GM04503 (cell line): ENCODE results near the gene SMPD3.
"Not testable (repeated sequence)": the region's sequence is repeated elsewhere in the genome, so short reads cannot be mapped to it uniquely, and the experiment has no call there.

Experiments
- DNase-seq: peaks from one replicate; pipeline ENCODE4 v3.0.0-alpha.2; 2012; ENCODE audit warnings: low read depth

The SMPD3 gene

DNA sequence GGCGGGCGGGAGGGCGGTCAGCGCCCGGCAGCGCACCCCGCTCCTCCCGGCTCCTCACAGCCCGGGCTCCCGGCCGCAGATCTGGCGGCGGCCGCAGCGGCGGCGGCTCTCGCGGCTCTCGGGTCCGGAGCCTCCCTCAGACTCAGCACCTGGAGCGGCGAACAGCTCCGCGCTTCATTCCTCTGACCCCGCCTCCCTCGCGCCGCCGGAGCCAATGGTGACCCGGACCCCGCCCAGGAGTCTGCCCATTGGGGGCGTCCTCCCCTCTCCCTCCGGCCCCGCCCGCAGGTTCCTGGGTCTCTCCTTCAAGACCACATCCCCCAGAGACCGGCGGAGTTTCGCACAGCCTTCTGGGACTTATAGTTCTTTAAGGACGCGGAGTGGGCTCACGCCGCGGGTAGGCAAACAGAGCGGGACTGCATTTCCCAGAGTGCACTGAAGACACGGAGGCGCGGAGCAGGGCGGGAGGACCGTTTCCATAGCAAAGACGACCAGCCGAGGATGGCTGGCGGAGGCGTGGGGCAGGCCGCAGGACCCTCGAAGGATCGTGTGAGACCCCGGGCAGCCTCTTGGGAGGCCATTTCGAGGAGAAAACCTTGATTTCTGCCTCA lies at the start of gene SMPD3:
TSS of gene SMPD3 (minus strand) at position 149 of the 611 bp plus-strand sequence. CDS start 76,327 bp downstream, outside the sequence.
- DNase-seq = peak; percentile 92

DNA sequence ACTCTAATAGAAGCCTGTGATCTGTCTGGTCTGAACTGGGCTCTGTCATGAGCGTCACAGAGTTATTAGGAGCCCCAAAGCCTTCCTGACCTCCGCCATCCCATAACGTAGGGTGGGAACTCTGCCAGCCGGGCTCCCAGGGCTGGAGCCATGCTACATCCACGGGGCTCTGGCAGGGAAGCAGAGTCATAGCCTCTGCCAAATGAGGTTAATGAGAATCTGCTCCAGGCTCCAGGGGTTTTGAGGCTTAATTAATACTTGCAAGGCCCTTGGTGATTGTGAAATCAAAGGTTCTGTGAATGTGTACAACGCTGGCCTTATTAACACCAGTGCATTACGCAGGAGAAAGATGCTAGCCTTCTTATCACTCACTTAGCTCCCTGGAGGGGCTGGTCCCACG lies 48.4 kb upstream of the SMPD3 start:
- DNase-seq = no peak

DNA sequence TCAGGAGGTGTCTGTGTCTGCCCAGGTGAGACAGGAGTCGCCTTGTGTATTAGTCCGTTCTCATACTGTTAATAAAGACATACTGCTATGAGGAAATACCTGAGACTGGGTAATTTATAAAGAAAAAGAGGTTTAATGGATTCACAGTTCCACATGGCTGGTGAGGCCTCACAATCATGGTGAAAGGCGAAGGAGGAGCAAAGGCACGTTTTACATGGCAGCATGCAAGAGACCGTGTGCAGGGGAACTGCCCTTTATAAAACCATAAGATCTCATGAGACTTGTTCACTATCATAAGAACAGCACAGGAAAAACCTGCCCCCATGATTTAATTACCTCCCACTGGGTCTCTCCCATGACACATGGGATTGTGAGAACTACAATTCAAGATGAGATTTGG lies 46.0 kb upstream of the SMPD3 start:
- not testable (repeated sequence) for DNase-seq

DNA sequence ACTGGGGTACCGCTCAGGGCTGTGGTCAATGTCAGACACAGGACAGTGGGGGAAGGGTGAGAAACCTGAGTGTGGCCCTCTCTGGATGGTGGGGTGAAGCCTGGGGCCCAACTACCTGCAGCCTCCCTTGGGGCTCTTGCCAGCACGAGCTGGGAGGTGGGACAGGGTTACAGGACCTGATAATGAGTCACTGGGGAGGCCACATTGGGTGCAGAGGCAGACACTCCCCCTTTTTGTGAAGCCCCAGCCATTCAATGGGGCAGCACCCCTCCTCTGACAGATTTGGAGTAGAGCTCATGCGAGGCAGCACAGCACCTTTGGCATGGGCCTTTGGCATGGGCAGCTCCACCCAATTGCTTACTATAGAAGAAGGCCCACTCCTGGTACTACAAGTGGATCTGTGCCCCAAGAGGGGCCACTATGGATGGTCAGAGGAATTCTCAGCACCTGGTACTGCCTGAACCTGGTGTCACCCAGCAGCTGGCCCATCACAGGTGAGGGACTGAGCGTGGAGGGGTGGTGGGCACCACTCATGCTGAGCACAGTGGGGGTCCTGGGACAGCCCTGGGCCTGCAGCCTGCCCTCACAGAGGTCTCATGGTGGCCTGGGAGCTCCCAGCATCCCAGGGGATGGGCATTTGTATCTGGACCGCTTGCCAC lies 45.2 kb upstream of the SMPD3 start:
- DNase-seq = no peak

DNA sequence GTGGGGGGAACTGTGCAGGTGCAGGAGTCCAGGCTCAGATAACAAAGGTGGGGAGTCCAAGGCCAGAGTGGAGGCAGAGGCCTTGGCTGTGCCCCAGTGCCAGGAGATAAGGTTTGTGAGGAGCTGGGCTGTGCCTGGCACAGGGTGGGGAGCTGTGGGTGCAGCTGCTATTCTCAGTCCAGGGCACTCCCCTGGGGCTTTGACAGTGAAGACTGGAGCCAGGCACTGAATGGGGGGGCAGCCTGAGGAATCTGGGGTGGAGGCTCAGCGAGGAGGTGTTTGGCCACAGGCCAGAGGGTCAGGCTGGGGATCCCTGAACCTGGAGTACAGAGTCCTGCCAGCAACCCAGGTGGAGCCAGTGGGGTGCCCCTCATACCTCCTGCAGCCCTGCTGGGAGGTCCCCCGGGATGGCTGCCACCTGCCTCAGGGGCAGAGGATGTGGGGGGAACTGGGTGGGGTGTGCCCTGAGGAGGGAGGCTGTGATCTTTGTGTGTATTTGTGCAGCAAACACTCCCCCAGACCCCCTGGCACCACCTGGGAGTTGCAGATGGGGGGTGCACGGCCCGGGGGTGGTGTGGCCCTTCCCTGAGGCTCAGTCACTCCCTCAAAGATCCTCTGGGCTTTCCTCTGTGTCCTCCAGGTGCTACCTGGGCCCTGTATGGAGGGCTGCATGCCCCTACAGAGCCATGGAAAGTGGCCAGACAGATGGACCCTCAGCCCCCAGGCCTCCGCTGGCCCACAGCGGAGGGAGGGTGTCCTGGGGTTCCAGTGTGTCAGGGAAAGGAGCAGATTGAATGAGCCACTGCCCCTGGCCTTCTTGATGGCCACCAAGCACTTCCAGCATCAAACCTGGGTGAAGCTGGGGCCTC lies 44.5 kb upstream of the SMPD3 start:
- no peak for DNase-seq

DNA sequence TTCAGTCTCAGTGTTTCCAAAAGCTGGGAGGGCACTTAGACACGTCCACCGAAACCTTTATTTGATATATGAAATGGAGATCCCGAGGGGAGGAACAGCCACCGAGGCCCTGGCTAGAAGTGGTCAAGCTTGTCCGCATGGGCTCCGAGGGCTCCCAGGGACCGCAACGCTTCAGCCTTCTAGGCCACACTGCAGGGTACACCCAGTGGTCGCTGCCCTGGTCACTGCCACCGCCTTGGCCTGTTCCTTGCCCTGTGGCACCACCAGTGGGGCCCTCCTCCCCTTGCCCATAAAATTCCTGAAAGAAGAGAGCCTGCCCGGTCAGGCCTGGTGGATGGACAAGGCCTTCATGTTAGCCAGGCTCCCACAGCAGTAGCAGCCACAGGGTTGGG lies 43.8 kb upstream of the SMPD3 start:
- DNase-seq = no peak

DNA sequence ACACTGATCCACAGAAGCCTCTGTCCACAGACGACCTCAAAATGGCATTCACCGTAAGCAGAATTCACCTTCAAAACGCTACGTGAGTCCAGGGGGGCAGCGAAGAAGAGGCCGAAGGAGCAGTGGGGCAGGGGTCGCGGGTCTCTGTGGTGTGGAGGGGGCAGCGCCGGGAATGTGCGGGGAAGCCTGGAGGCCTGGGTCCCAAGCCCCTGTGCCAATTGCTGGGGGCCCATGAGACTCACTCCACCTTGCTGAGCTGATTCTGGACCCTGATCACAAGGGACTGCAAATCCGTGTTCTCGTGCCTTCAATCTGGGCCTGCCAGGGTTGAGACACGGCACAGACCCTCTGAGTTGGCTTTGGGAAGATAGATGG lies 43.3 kb upstream of the SMPD3 start:
- no peak for DNase-seq

DNA sequence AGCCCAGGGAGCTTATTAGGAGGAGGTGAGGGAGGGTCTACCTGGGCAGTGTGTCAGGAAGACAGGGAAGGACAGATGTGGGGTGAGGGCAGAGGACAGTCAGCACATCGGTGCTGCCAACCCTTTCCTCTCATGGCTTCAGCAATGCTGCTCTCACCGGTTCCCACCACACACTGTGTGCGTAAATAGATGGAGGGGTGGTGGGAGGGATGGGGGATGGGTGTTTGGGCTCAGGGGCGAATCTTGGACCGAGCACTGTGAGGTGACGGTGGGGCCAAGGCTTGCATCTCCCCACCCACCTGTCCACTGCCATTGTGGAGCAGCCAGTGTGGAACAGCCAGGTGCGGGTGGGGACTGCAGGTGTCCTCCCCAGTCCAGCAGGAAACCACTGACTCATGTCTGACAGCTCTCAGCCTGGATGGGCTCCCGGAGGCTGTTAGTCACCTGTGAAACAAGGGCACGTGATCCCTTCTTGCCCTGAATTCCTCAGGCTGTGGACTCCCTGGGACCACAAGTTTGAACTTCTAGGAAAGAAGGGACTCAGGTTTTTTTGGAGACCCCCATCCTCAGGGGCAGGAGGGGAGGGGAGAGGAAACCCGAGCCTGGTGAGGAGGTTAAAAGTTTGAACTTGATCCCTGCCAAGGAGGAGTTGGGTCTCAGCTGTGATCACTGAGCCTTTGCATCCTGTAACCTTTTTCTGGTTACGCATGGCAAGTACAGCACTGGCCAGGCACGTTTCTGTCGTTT lies 42.7 kb upstream of the SMPD3 start:
- DNase-seq = no peak

DNA sequence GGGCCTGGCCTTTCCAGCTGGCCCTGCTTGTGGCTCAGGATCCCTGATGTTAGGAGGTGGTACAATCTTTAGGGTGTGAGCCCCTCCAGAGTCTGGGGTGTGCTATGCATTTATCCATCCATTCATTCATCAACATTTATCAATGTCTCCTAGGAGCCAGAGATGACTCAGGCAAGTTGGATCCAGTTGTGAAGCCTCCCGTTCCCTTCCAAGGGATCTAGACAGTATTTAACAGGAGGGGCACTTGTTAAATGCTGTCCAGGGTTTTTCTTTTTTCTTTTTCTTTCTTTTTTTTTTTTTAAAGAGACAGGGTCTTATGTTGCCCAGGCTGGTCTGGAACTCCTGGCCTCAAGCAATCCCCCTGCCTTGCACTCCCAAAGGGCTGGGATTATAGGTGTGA lies 42.0 kb upstream of the SMPD3 start:
- DNase-seq = no peak

DNA sequence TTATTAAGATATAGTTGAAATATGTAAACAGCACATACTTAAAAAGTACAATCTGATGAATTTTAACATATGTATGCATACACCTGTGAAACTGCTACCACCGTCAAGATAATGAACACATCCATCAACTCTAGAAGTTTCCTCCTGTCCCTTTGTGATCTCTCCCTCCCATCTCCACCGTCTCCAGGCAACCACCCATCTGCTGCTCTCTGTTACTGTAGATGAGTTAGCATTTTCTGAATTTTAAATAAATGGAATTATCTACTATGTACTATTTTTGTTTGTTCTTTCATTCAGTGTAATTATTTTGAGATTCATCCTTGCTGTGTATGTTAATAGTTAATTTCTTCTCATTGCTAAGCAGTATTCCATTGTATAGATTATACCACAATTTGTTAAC lies 40.2 kb upstream of the SMPD3 start:
- DNase-seq = no peak

DNA sequence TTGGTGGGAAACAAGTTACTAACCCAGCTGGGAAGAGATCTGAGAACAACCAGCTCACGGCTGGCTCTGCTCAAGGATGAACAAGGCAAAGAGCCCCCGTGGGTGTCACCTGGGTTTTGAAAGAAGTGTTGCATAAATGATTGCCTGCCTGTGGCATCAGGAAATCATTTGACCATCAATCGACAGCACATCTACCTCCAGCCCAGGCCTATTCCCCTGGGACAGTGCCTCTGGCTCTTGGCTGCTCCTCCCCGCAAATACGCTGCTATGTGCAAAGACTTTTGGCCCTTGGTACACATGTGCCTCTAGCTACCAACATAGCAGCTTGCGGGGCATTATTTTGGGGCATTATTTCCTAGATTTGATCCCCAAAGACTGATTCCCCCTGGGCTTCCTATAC lies 39.4 kb upstream of the SMPD3 start:
- DNase-seq = no peak

DNA sequence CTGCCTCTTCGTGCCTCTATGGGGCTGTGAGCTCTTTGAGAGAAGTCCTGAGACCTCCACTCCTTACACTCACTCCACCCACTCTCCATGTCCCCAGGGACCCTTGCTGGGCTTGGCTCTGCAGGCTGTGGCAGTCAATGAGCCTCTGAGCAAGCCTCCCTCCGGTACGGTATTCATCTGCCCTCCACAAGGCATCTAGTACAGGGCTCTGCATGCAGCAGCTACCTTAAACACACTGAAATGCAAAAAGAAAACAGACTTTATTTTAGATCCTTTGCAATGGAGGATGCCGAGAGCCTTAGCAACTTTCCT lies 38.9 kb upstream of the SMPD3 start:
- DNase-seq = no peak

DNA sequence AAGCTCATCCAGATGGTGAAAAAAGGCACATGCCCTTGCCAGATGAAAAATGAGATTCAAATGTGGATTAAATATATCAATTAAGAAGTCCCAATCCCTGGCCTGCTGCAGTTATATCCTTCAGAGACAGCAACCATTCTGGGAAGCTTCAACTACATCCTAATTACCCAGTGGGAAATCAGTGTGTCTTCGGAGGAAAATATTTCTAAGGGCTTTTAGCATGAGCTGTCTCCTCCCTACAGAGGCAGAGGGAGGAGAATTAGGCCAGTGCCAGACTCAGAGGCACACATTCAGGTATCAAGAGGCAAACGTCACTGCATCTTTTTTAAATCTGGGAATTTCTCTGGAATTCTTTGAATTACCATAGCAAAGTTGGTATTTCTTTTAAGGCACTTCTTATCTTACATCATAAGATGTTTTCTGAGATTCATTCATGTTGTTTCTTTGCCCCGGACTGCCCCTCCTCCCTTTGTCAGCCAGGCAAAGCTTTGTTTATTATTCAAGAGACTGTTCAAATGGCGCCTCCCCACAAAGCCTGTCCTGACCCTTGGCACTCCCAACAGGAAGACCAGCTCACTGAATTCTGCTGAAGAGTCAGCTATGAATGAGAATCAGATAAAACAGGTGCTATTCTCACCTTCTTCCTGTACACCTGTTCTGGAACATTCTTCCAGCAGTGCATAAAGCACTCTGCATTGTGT lies 38.3 kb upstream of the SMPD3 start:
- no peak for DNase-seq

DNA sequence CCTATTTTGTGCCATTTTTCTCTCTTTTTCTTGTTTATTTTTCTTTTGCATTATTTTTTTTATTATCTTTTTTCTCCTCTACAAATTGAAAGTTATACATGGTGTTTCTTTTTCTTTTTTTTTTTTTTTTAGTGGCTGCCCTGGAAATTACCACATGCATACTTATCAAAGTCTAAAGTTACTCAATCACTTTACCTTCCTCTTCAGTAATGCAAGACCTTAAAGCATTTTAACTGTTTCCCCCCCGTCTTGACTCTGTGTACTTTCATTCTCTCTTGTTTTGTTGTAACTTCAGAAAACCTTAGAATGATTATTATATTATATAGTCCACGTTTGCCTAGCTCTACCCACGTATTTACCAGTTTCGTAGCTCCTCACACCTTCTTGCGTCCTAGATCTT lies 33.3 kb upstream of the SMPD3 start:
- no peak for DNase-seq

DNA sequence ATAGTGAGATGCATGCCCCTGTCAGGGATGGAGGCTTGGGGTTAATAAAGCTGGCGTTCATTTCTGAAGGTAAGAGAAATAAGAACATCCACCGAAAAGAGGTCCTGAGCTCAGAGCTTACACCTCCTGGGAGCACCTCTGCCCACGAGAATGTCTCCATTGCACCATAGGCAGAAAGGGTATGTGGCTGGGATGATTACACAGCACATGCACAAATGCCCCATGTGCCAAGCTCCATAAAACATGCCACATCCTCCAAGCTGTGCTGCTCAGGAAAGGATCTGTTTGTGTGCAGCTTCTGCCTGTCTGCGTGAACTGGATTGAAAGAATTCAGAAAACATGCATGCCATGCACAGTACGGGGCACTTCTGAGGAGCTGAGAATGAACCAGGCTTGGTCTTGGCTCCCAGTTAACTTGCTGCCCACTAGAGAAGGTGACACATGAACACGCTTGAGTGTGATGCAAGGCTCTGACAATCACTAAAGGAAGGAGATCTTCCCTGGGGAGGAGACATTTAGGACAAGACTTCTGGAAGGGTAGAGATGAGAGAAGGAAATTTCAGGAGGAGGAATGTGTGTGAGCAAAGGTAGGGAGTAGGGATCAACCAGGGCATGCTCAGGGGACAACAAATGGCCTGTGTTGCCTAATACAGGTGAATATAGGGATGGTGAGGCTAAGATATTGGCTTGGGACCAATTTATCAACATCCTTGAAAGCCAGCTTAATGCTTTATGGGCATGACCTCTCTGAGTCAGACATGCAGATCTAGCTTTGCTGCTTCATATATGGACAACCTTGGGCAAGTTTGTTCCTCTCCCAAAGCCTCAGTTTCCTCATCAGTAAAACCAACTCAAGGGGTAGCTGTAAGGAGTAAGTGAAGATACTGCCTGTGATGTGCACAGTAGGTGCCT lies 32.0 kb upstream of the SMPD3 start:
- no peak for DNase-seq

DNA sequence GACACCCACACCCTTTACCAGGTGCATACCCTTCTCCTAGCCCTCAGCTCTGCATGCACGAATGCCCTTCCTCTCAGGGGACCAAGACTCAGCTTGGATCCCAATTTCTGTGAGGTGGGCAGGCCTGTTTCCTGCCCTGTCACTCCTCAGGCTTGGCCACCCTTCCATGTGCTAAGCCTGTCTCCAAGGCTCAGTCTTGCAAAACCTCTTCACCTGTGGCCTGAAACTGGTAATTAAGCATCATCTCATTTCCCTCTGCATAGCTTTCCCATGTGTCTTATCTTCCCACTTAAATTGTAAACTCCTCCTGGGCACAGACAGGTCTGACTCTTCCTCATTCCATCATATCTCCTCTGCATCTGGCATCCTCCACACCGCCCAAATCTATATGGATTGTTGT lies 31.0 kb upstream of the SMPD3 start:
- DNase-seq = no peak

DNA sequence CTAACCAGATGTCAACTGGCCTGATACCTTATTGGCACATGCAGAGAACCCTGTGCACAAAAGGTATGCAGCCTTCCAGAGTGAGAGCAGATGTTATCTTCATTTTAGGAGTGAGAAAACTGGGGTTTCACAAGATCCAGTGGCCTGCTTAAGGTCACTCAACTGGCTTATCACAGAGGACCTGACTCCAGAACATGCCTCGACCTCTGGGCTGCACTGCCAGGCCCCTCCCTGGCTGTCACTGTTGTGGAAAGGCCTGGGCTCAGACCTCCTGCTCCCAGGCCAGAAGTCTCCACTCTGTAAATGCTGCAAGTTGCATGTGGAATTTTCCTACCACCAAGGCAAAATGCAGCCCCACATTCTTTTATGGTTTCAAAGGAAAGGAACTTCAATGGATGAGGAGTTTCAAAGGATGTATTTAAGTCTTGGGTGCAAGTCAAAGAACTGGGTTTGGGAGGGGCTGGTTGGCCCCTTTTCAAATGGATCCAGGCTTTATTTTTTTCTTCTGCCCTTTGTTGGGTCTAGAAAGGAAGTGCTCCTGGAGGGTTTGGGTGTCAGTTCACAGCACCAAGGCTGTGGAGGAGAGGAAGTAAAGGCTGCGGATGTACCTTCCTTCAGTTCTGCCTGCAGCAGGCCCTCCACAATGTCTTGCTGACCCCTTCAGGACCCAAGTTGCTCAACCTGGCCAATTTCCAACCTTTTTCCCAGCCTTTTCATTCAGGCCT lies 30.4 kb upstream of the SMPD3 start:
- no peak for DNase-seq

DNA sequence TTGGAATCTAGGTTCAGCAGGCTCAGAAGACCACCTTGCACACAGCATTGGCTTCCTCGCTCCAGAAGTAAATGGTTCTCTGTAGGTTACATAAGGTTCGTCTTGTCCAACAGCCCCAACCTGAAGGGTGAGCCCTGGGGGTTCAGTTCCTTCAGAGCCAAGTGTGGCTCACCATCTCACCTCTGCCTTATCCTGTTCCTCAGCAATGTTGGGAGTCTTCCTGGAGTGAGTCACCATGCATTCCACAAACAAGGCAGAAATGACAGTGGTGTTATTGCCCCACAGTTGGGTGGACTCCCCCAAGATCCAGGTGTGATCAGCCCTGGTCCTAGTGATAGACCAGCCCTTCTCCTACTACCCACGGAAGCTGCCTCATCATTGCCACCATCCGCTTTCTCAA lies 26.8 kb upstream of the SMPD3 start:
- no peak for DNase-seq

DNA sequence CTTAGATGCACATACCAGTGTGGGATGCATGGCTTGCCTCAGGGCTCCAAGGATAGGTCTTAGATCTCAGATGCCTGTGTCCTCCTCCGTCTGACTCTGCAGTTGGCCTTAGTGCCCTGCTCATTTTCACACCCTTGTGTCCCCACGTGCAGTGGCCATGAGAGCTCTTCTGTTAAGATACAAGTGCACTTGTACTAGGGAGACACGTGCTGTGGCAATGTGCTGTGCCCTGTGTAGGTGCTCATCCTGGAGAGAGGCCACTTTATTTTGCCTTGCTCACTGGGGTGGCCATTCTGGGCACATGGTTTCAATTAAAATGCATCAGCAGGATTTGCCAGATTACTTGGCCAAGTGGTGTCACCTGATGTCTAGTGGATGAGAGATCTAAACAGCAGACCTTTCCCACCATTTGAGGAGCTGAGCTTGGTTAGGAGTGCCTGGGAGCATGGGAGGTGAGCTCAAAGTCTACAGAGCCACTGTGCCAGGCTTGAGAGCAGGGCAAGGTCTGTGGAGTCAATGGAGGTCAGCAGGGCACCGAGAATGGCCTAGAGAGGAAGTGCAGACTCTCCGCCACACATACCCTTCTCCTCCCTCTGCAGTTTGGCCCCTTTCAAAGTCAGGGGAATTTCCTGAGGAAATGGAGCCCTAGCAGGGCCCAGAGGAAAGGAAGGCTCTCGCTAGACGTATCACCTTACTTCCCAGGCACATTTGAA lies 25.2 kb upstream of the SMPD3 start:
- no peak for DNase-seq

DNA sequence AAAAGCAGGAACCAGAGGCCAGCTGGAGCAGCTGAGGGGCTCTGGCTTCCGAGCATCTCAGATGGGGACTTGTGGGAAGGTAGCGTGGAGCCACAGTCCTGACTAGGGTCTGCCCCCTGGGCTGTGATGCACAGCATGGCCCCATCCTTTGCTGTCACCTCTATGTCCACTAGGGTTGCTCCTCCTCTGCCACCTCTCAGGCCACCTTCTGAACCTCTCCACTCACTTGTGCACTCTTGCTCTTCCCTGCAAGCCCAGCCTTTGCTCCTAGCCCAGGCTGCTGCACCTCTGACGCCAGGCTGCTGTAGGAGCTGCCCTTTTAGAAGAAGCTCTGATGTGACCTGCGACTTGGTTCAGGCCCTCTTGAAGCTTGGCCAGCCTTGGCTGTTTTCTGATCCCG lies 24.3 kb upstream of the SMPD3 start:
- DNase-seq = no peak
